Stomach (tissue), 9 donors: ENCODE measurements around the gene UBA5. TPM values are rescaled to one million over a fixed set of nuclear protein-coding genes. Genes with fewer than 3 reads are reported as not detected.

Experiments
- DNase-seq, 2 donors: peaks; one replicate each; pipeline versions ENCODE4 v3.0.0 to v3.0.0-alpha.2; 2013 to 2019
- H3K27ac ChIP-seq, 5 donors: fragments of 200-600 bp in 4 of 5; sonication (generic) in 4 of 5; one replicate each; pipeline ENCODE4 v1.5.1; 2013 to 2019; ENCODE audit warnings: mild to moderate bottlenecking in 1 of 5, moderate library complexity in 1 of 5
- H3K27me3 ChIP-seq, 3 donors: fragments of 200-600 bp; sonication (generic); one replicate each; pipeline ENCODE4 v1.5.1; 2017 to 2019; ENCODE audit warnings: mixed run types in 1 of 3
- H3K36me3 ChIP-seq, 4 donors: fragments of 200-600 bp; sonication (generic); 1 replicate in 3 of 4; 2 replicates in 1 of 4; pipeline ENCODE4 v1.5.1; 2016 to 2019
- H3K4me1 ChIP-seq, 4 donors: fragments of 200-600 bp; sonication (generic); one replicate each; pipeline ENCODE4 v1.5.1; 2016 to 2019
- H3K4me3 ChIP-seq, 4 donors: fragments of 200-600 bp; sonication (generic) in 3 of 4; one replicate each; pipeline ENCODE4 v1.5.1; 2016 to 2019; ENCODE audit warnings: mild to moderate bottlenecking in 1 of 4
- H3K9me3 ChIP-seq, 4 donors: fragments of 200-600 bp; sonication (generic); one replicate each; pipeline ENCODE4 v1.5.1; 2016 to 2019
- CTCF ChIP-seq, 7 experiments: fragments of 450-650 bp in 4 of 7; fragments of 200-600 bp in 3 of 7; sonication (generic) in 3 of 7; IDR thresholded peaks; one replicate each; pipeline ENCODE4 v1.5.1; 2016 to 2019; ENCODE audit warnings: antibody characterized with exemption in 7 of 7, control low read depth in 2 of 7, mild to moderate bottlenecking in 1 of 7
- EP300 ChIP-seq: sonication (generic); formaldehyde crosslinking; IDR thresholded peaks from one replicate; pipeline ENCODE4 v1.6.1; 2017; ENCODE audit warnings: antibody characterized with exemption
- POLR2A ChIP-seq, 4 donors: fragments of 450-650 bp; IDR thresholded peaks; one replicate each; pipeline ENCODE4 v1.6.1; 2016; ENCODE audit warnings: antibody characterized with exemption in 4 of 4, control low read depth in 2 of 4, mild to moderate bottlenecking in 1 of 4, moderate library complexity in 1 of 4
- POLR2AphosphoS5 ChIP-seq, 3 donors: sonication (generic); formaldehyde crosslinking; IDR thresholded peaks; one replicate each; pipeline ENCODE4 v1.6.1; 2016; ENCODE audit warnings: antibody characterized with exemption in 3 of 3
- WGBS, 5 donors: extraction: QIAGEN DNeasy Blood & Tissue Kit in 3 of 5; methylation state at CpG; one replicate each; pipeline versions ENCODE4 v1.1.5 to v1.1.7; 2013 to 2018; 5-methylcytosine and 5-hydroxymethylcytosine counted together
- intact Hi-C: fragments of 100-400 bp; cut with DNase I; formaldehyde crosslinking; loops from one replicate; pipeline ENCODE4 v1.15.1; 2023; ENCODE audit warnings: low total_unique reads
- polyA plus RNA-seq, 3 donors: library from polyadenylated mRNA; stranded (reverse); fragments of 200-250 nt; gene quantifications; one replicate each; pipeline ENCODE4 v1.2.3, GENCODE V29; 2013
- total RNA-seq, 5 donors: library from RNA; depleted of rRNA; stranded (reverse); fragments of >200 nt; gene quantifications; one replicate each; pipeline versions ENCODE4 v1.1.0 to v1.2.3, GENCODE V29; 2014 to 2016
- donor health status: healthy with polysubstance abuse.
- donor health status: Bipolar disorder and iron deficiency.
- donor health status: healthy.

Gene UBA5
- total and polyA plus RNA-seq, 8 donors: 20.2 to 88.7 (median 54.9) TPM

DNA sequence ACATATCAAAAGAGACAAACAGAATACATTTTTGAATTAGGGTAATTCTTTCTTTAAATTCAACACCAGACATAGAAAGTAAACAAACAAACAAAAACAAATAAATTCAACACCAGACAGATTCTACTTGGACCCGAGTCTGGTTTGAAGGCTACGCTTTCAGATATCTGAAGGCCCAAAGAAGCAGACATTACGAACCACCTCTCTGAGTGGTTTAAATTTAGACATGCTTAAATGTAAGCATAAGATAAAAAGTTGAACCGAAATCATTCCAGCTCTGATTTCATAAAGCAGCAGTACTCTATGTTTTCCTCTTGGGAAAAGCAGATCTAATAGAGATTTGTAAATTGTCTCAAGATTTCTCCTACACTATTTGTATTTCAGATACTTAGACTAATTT, 29.9 kb downstream of the UBA5 start:
- intact Hi-C loops: no loop called here
- WGBS, 5 donors: 90 to 97% (median 96%) methylated on average over 4 of the region's 4 CpGs
- H3K27ac ChIP-seq: no peak overlapping the region
- H3K4me1 ChIP-seq: no peaks in the 10 kb centered on the region
- DNase-seq: no peak
- no peak for TF ChIP-seq POLR2A (IDR thresholded peaks at IDR 0.05)
- no peak for TF ChIP-seq POLR2AphosphoS5 (IDR thresholded peaks at IDR 0.05)
- TF ChIP-seq CTCF (IDR thresholded peaks at IDR 0.05): no peak
- no peak for TF ChIP-seq EP300
- H3K9me3 ChIP-seq: no peaks in the 10 kb centered on the region
- no peak overlapping the region for H3K4me3 ChIP-seq
- H3K27me3 ChIP-seq: no peaks in the 10 kb centered on the region
- peaks cover 47 to 99% (median 96%) of the 10 kb centered on the region in 4 donors for H3K36me3 ChIP-seq

DNA sequence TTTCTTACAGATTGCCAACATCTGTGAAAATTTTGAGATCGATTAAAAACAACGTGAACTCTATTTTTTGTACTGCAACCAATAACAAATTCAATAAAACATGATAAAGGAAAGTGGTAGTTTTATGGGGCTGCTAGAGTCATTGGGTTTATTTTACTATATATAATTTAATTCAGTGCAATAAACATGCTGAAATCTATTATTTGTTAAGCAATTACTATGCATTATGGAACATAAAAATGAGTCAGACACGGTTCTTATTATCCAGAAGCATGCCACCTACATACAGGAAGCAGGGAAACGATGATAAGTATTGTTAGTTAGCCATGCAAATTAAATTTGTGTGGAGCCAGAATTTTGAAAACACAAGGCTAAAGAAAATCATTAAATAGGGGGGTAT, 34.9 kb downstream of the UBA5 start:
- H3K4me1 ChIP-seq: no peaks in the 10 kb centered on the region
- DNase-seq: no peak
- intact Hi-C loops: no loop called here
- no peak overlapping the region for H3K4me3 ChIP-seq
- TF ChIP-seq POLR2A (IDR thresholded peaks at IDR 0.05): no peak
- TF ChIP-seq POLR2AphosphoS5 (IDR thresholded peaks at IDR 0.05): no peak
- no peak for TF ChIP-seq EP300
- 58 to 87% (median 79%) methylated on average over 4 of the region's 4 CpGs for WGBS, 5 donors
- H3K27ac ChIP-seq: no peak overlapping the region
- H3K27me3 ChIP-seq: no peaks in the 10 kb centered on the region
- peaks cover 45 to 100% (median 99%) of the 10 kb centered on the region in 4 donors for H3K36me3 ChIP-seq
- no peaks in the 10 kb centered on the region for H3K9me3 ChIP-seq

- no peaks in the 10 kb centered on the region for H3K27me3 ChIP-seq
- peaks cover 45 to 100% (median 99%) of the 10 kb centered on the region in 4 donors for H3K36me3 ChIP-seq
- no peak for DNase-seq
- no peak for TF ChIP-seq EP300
- 96 to 100% (median 100%) methylated on average over 1 of the region's 1 CpG for WGBS, 5 donors
- no peak overlapping the region for H3K27ac ChIP-seq
- no peaks in the 10 kb centered on the region for H3K4me1 ChIP-seq
- H3K9me3 ChIP-seq: no peaks in the 10 kb centered on the region
- intact Hi-C loops: no loop called here
- no peak overlapping the region for H3K4me3 ChIP-seq
Observed at GRCh38 chr3:132695422-132695821, 35.3 kb downstream of the UBA5 start.

DNA sequence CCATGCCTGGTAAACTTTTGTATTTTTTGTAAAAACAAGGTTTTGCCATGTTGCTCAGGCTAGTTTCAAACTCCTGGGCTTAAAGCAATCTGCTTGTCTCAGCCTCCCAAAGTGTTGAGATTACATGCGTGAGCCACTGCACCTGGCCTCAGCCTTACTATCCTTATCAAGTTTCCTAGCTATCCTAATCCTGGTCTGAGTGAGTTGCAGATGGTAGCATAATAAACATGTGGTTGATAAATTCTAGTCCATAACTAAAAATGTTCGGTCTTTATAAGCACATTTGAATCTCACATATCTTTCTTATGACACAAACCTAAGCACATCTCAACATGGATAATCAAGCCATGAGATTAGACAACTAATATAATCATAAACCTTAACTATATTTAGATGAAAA, 43.6 kb downstream of the UBA5 start:
- no peak for DNase-seq
- no peak for TF ChIP-seq EP300
- no peak for TF ChIP-seq POLR2A (IDR thresholded peaks at IDR 0.05)
- no peak for TF ChIP-seq POLR2AphosphoS5 (IDR thresholded peaks at IDR 0.05)
- TF ChIP-seq CTCF (IDR thresholded peaks at IDR 0.05): no peak
- Histone ChIP-seq H3K36me3 (peaks cover 55 to 97% (median 96%) of the 10 kb centered on the region in 4 donors), H3K4me3 (no peak overlapping the region), H3K4me1 (no peaks in the 10 kb centered on the region), H3K27me3 (no peaks in the 10 kb centered on the region), H3K9me3 (no peaks in the 10 kb centered on the region), H3K27ac (no peak overlapping the region)
- intact Hi-C loops: no loop called here
- 80 to 90% (median 84%) methylated on average over 2 of the region's 2 CpGs for WGBS, 5 donors

DNA sequence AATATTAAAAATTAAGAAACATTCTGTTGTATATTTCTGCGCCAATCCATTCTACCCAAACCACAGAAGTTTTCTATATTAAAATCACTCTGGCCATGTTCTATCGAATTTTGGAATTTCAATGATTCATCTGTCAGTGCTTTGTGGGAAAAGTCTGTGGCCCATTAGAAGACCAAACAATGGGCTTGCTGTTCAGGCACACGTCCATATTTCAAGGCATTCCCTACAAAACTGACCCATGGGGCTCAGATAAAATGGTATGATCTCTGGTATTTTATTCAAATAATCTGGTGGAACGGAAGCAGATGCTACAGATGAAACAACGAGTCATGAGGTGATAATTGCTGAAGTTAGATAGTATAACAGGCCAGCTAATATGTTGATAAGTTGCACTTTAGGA, 49.6 kb downstream of the UBA5 start:
- WGBS, 5 donors: 86 to 95% (median 91%) methylated on average over 5 of the region's 5 CpGs
- Histone ChIP-seq H3K4me1 (peaks cover 0 to 5% (median 2%) of the 10 kb centered on the region in 4 donors), H3K27ac (no peak overlapping the region), H3K27me3 (no peaks in the 10 kb centered on the region), H3K4me3 (no peak overlapping the region), H3K36me3 (peaks cover 35 to 82% (median 77%) of the 10 kb centered on the region in 4 donors), H3K9me3 (no peaks in the 10 kb centered on the region)
- no peak for DNase-seq
- intact Hi-C loops: no loop called here
- no peak for TF ChIP-seq CTCF (IDR thresholded peaks at IDR 0.05)
- no peak for TF ChIP-seq POLR2AphosphoS5 (IDR thresholded peaks at IDR 0.05)
- TF ChIP-seq POLR2A (IDR thresholded peaks at IDR 0.05): no peak
- no peak for TF ChIP-seq EP300
